HFF-Myc (cell line): ENCODE measurements around the gene BTRC.

ENCODE experiments used
- DNase-seq: peaks from one replicate; pipeline ENCODE4 v3.0.0-alpha.2; 2011; ENCODE audit warnings: low read depth; ENCODE audit errors: extremely low read depth
- H3K4me3 ChIP-seq: replicated peaks from 2 replicates; pipeline ENCODE4 v1.5.1; 2011; ENCODE audit warnings: low read depth, mild to moderate bottlenecking, control low read depth, low read length
- CTCF ChIP-seq: IDR thresholded peaks from 2 replicates; pipeline ENCODE4 v1.5.1; 2012; ENCODE audit warnings: mild to moderate bottlenecking, low read depth, low read length, control low read depth; ENCODE audit errors: missing control alignments

BTRC gene

GRCh38 chr10:101452593-101452992, 98.6 kb downstream of the BTRC start:
- no peak for TF ChIP-seq CTCF
- no peak for DNase-seq
- no peak overlapping the region for H3K4me3 ChIP-seq

GRCh38 chr10:101453318-101453717, 99.4 kb downstream of the BTRC start:
- DNase-seq, result no peak
- no peak for TF ChIP-seq CTCF
- no peak overlapping the region for H3K4me3 ChIP-seq

- no peak overlapping the region for H3K4me3 ChIP-seq
- DNase-seq, result peak; percentile 12
- TF ChIP-seq CTCF, result no peak
Observed at GRCh38 chr10:101453791-101454718, 100.1 kb downstream of the BTRC start.

GRCh38 chr10:101458869-101459268, 104.9 kb downstream of the BTRC start:
- TF ChIP-seq CTCF, result no peak
- DNase-seq, result no peak
- H3K4me3 ChIP-seq, result no peak overlapping the region

- H3K4me3 ChIP-seq, result no peak overlapping the region
- no peak for TF ChIP-seq CTCF
- DNase-seq, result no peak
Observed at GRCh38 chr10:101464082-101464481, 110.1 kb downstream of the BTRC start.

- no peak for DNase-seq
- no peak for TF ChIP-seq CTCF
- H3K4me3 ChIP-seq, result no peak overlapping the region
Observed at GRCh38 chr10:101464599-101464998, 110.6 kb downstream of the BTRC start.
